ENCODE results near the gene C4orf36.
A peak's percentile ranks its signal among the peaks of the same experiment; 100 is the strongest.

Gene C4orf36

DNA sequence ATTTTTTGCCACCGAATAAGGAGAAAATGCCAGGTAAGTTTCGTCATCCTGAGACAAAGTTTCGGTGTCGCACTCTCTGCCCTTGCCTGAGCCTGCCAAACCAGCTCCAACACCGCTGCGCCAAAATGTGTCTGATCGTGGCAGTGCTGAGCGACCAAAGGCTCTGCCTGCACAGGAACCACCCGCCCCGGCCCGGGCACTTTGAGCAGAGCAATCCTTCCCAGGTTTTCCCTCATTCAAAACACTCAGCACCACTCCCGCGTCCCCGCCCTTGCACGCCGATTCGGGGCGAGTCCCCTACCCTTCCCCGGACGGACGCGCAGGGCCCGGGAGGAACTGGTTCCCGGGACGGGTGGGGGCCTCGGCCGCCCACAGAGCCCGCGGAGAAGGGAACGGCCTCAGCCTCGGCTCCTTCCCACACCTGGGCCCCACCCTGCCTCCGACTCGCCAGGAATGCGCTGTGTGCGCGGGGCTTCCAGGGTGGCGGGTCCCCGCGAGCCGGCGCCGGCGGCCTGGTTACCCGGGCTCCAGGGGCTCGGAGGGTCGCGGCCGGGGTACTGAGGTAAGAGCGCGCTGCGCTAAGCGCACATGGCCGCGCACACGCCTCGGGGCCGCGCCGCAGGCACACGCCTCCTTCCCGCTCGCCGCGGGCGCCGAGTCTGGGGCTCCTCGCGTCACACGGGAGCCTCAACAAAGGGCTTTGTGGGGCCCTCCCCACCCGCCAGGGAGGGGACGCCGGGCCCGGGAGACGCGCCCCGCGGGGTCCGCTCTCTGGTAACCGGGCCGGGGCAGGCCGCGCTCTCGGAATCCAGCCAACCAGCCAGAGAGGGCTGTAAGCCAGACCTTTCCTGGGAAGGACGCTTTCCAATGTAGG lies at the start of gene C4orf36:
Gene C4orf36, minus strand, starts transcription at position 661 of the 874 bp plus-strand sequence. CDS start 902 bp downstream, outside the sequence.
- peak; percentile 30 for FAIRE-seq

GRCh38 chr4:86940920-86941460 lies 48.8 kb upstream of the C4orf36 start:
- no peak for FAIRE-seq

DNA sequence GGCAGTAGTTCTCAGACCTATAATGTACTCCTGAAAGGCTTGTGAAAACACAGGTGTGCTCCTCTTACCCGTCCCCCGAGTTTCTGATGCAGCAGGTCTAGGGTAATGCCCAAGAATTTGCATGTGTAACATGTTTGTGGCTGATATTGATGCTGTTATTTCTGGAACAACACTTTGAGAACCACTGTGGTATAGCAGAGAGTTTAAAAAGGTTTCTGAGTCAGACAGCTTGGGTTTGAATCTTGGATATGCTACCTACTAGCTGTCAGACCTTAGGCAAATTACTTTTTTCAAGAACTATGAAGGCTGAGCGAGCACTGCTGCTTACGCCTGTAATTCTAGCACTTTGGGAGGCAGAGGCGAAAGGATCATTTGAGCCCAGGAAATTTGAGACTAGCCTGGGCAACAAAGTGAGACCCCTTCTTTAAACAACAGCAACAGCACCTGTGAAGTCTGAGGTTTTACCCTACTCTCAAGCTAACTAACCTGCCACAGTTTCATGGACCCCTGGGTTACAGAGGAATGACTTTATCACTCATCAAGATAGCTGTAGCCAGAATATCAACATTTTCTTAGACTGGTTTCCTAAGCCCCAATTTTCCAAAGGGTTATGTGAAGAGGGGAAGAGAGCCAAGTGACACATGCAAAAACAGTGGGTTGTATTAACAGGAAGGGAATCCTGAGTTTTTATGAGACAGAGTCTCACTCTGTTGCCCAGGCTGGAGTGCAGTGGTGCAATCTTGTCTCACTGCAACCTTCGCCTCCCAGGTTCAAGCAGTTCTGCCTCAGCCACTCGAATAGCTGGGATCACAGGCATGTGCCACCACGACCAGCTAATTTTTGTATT lies 47.7 kb upstream of the C4orf36 start:
- no peak for FAIRE-seq

- no peak for FAIRE-seq
These were observed 46.7 kb upstream of the C4orf36 start for GRCh38 chr4:86938771-86939520.

DNA sequence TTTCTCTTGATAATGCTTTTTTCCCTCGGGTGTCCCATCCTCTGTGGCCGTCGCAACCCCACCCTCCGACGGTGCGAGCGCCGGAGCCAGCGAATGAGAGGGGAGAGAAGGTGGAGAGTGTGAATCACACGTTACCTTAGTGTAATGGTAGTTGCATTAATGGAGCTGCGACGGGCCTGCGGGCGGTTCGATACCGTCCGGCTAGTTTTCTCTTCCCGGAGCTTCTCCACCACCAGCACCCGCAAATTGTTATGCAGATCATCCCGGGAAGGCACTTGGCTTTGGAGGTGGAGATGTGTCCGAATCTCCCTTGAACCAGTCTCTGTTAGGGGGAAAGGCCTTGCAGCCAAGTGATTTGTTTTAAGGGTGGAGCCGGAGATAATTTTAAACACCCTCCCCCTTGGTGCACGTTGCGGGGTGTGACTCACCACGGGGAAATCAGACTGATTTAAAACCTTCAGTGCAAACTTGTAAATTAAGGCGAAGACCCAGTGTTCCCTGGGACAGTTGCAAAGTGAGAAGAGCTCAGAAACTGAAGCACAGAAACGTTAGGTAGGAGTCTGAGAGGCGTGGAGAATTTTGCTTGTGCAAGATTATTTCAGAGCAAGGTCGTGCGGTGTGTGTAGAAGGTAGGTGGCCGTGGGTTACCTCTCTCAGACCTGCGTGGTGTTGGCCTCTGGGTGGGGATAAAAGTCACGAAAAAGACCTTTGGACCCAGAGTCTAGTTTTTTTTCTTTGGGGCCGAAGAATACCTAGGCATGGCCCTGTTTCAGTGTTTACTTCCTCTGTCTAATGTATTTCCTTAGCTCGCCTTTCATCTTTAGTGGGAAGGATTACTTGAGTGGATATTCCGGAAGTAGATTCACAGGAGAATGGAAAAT lies 43.9 kb upstream of the C4orf36 start:
- FAIRE-seq, result no peak

DNA sequence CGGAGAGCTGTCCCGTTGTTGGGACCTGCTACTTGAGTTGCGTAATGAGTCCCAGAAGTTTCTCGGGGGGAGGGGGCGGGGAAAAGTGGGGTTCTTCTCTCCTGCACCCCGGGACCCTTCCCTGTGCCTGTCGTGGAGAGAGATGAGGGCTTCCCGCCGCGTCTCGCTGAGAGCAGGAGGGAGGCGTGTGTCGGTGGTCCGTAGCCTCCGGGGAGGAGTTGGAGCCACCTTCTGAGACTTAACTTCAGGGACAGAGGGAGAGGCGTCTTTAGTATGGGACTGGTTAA lies 43.3 kb upstream of the C4orf36 start:
- FAIRE-seq, result no peak

- no peak for FAIRE-seq
These were observed 42.7 kb upstream of the C4orf36 start, which contains the start of gene AFF1 for GRCh38 chr4:86934771-86935565. TSS of gene AFF1 (plus strand) at chr4:86935011. CDS start at chr4:86948534, 13,523 bp downstream.

DNA sequence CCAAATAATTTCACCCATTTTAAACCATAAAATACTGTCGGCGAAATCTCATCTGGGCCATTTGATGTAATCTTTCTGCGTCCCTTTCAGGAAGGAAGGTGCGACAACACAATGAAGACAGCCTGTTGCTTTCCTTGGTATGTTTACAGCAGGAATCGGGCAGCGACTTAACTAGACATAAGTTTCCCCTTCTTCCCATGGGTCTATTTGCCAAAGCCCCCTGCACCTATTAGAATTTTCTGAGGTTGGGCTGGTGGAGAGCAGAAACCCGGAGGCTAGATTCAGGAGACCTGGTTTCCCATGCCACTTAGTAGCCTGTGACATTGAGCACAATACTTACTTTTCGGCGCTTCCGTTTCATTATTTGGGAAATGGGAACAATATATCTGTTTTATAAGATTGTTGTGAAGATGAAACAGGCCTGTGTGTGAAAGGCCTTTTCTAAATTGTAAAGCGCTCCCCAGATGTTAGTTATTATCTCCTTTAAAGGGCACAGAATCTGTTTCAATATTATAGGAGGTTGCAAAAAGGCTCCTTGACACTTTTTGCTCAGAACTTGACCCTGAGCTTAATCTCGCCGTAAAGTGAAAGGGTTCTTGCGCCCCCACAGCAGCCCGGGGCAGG lies 42.0 kb upstream of the C4orf36 start:
- FAIRE-seq, result no peak

- no peak for FAIRE-seq
These were observed 36.4 kb upstream of the C4orf36 start for GRCh38 chr4:86928400-86929255.

GRCh38 chr4:86927843-86928395 lies 35.7 kb upstream of the C4orf36 start:
- FAIRE-seq, result no peak

DNA sequence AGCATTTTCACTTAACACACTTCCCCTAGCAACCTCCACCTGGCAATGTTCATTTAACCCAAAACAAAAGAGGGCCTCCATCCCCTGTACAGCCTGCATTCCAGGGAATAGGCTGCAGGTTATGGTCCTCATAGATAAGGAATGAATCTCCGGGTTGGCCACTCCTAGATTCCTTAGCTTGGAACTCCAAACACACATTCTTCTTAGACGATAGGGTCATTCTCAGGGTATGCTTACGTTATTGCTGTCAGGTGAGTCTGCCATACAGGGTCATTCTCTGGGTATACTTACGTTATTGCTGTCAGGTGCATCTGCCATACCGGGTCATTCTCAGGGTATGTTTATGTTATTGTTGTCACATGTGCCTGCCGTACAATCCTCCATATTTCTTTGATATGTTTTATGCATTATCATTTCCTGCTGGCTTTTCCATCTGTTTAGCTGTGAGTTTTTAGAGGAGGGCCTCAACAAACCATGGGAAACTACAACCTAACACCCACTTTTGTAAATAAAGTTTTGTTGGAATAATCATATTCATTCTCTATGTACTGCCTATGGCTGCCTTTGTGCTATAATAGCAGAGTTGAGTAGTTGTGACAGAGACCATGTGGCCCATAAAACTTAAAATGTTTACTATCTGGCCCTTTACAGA lies 34.3 kb upstream of the C4orf36 start:
- no peak for FAIRE-seq

GRCh38 chr4:86924811-86925210 lies 32.6 kb upstream of the C4orf36 start:
- FAIRE-seq, result no peak

GRCh38 chr4:86921608-86922252 lies 29.5 kb upstream of the C4orf36 start:
- FAIRE-seq, result no peak

DNA sequence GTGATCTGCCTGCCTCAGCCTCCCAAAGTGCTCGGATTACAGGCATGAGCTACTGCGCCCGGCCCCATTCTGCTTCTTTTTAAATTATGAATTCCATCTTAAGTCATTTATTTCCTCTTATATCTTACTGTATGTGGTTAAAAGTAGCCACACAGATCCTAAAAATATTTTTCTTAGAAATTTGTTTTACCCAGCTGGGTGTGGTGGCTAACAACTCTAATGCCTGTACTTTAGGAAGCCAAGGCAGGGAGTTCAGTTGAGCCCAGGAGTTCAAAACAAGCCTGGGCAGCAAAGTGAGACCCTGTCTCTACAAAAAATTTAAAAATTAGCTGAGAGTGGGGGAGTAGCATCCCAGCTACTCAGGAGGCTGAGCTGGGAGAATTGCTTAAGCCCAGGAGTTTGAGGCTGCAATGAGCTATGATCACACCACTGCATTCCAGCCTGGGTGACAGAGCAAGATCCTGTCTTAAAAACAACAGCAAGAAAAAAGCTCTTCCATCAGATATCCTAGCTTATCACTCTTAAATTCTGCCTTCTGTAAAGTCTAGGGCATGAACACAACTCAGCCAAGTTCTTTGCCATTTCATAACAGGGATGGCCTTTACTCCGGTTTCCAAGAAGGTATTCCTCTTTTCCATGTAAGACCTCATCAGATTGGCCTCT lies 27.5 kb upstream of the C4orf36 start:
- no peak for FAIRE-seq

DNA sequence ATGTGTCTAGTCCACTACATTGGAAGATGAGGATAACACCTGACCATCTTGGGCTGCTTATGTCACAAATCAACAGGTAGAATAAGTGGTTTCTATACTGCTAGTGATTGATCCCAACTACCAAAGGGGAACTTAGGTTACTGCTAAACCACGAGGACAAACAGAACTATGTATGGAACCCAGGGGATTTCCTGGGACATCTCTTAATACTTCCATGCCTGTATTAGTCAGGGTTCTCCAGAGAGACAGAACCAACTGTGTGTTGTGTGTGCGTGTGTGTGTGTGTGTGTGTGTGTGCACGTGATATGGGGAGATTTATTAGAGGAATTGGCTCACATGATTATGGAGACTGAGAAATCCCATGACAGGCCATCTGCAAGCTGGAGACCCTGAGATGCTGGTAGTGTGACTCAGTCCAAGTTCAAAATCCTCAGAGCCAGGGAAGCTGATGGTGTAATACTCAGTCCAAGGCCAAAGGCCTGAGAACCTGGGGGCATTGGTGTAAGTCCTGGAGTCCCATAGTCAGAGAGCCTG lies 26.4 kb upstream of the C4orf36 start:
- no peak for FAIRE-seq

DNA sequence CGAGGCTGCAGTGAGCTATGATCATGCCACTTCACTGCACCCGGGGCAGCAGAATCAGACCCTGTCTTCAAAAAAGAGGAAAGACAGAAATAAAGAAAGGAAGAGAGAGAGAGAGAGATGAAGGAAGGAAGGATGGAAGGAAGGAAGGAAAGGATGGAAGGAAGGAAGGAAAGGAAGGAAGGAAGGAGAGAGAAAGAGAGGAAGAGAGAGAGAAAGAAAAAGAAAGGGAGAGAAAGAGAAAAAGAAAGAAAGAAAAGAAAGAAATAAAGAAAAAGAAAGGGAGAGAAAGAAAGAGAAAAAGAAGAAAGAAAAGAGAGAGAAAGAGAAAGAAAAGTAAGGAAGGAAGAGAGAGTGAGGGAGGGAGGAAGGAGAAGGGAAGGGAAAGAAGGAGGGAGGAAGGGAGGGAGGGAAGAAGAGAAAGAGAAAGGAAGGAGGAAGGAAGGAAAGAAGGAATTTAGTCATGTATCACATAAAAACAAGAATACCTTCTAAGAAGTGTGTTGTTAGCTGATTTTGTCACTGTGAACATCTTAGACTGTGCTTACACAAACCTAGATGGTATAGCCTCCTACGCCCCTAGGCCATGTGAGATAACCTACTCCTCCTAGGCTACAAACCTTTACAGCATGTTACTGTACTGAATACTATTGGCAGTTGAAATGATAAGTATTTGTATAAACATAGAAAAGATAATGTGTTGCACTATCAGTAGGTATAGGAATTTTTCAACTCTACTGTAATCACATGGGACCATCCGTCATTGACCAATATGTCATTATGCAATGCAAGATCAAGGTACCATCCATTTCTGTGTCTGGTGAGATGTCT lies 25.2 kb upstream of the C4orf36 start:
- FAIRE-seq, result no peak

Data from G401.6 (cell line).